ENCODE results near the gene LRRN4CL.
"Not testable (repeated sequence)": the region's sequence is repeated elsewhere in the genome, so short reads cannot be mapped to it uniquely, and the experiment has no call there.

The LRRN4CL gene

GRCh38 chr11:62709247-62710000 lies 20.1 kb upstream of the LRRN4CL start:
- peak; percentile 99 for DNase-seq

- peak; percentile 73 for DNase-seq
Observed at GRCh38 chr11:62708793-62709192, 19.5 kb upstream of the LRRN4CL start.

DNA sequence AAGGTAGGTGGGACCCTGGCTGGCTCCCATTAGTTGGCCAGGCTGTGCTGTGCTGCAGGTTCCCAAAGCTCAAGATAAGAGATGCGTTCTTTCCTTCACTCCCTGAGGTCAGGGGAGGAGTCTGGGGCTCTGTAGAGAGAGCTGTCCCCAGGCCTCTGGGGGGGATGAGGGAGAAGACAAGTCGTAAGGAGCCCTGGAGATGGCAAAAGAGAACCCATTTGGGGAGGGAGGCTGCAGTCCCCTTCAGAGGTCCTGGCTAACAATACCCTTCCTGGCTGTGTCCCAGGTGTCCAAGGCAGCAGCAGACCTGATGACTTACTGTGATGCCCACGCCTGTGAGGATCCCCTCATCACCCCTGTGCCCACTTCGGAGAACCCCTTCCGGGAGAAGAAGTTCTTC lies 19.1 kb upstream of the LRRN4CL start:
- DNase-seq = no peak

- peak; percentile 96 for DNase-seq
Observed at GRCh38 chr11:62707277-62707861, 18.0 kb upstream of the LRRN4CL start, which contains the start of the genes BSCL2 and GNG3. BSCL2 (minus strand) TSS chr11:62707424; CDS start chr11:62707195, 229 bp downstream. GNG3 (plus strand) TSS chr11:62707676; CDS start chr11:62708296, 620 bp downstream.

DNA sequence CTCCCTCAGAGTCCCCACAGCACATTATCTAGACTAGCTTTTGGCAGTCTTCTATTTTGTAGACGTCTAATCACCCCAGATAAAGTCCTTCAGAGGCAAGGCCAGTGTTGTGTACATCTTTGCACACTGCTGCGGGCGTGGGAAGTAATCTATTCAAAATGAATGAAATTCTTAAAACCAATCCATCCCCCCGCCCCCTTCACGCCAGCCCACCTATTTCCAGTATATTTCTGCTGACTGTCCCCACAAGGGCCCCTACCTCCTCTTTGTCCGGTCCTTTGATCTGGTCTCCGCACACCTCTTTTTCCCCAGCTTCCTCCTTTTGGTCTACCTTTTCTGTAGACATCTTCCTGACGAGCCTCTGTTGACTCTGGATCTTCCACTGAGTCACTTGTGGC lies 17.5 kb upstream of the LRRN4CL start:
- no peak for DNase-seq

- DNase-seq = peak; percentile 94
Observed at GRCh38 chr11:62705880-62706849, 16.8 kb upstream of the LRRN4CL start.

- peak; percentile 58 for DNase-seq
Observed at GRCh38 chr11:62705413-62705812, 16.1 kb upstream of the LRRN4CL start.

DNA sequence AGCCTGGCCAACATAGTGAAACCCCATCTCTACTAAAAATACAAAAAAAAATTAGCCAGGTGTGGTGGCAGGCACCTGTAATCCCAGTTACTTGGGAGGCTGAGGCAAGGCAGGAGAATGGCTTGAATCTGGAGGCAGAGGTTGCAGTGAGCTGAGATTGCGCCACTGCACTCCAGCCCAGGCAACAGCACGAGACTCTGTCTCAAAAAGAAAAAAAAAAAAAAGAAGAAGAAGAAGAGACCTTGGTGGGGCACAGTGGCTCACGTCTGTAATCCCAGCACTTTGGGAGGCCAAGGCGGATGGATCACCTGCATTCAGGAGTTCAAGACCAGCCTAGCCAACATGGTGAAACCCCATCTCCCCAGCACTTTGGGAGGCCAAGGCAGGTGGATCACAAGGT lies 14.6 kb upstream of the LRRN4CL start:
- not testable (repeated sequence) for DNase-seq

DNA sequence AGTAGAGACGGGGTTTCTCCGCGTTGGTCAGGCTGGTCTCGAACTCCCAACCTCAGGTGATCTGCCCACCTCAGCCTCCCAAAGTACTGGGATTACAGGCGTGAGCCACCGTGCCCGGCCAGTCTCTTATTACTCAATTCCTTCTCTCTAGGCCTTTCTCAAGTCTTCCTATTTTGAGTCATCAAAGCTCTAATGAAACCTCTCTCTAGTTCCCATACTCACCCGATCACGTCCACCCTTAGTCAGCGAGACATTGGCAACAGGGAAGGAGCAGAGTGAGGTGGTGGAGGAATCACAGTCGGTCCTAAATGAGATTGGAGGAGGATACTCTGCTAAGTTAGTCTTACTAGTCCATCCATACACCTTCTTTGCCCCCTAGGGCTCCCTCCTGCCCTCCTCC lies 12.9 kb upstream of the LRRN4CL start:
- DNase-seq = no peak

- peak; percentile 11 for DNase-seq
Observed at GRCh38 chr11:62694455-62695167, 5.3 kb upstream of the LRRN4CL start.

- not testable (repeated sequence) for DNase-seq
Observed at GRCh38 chr11:62693624-62694023, 4.3 kb upstream of the LRRN4CL start.

DNA sequence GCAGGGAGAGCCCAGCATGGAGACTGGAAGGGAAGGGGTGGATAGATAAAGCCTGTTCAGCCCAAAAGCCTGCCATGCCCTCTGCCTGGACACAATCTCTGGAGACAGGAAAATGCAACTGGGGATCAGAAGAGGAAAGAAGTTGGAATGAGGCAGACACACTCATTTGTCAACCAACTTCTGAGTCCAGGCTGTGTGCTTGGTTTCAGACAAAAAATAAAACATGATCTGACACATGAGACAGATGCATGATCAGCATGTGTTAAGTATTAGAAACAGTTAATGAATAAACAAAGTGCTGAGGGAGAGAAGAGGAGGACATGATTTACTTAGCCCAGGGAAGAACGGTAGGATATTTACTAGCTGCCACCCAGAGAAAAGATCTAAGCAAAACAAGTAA lies 839 bp downstream of the LRRN4CL start:
- DNase-seq = no peak

DNA sequence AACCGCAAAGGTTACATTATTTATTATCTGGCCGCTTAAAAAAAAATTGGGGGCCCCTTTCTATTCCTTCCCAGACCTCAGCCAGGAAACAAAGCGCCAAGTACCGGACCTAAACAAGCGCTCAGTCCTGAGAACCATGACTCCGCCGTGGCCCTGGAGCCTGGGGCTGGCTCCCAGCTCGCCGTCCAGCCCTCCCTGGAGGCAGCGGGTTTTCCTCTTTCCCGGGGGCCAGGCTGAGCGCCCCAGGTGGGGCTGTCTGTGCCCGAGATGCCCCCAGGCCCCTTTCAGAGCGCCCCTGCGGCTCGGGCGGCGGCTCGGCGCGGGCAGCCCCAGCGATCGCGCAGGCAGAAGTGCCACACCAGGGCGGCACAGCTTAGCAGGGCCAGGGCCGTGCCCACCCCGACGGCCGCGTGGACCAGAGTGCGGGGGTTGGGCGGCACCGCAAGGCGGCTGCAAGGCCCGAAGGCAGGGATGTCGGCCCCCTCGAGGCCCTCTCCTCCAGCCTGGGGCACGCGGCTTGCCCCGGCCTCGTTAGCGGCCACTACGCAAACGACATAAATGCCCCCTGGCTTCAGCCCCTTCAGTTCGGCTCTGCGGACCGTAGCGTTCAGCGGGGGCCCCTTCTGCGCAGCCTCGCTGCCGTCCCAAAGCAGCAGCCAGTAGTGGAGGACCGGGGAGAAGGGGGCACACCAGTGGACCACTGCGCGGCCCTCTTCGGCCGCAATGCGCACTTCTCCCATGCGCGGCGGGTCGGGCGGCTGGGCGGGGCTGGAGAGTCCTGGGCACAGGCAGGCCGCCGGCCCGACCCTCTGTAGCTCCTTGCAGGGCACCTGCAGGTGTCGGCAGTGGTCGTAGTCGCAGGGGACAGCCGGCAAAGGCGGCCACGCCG lies 1.6 kb downstream of the LRRN4CL start:
- no peak for DNase-seq

DNA sequence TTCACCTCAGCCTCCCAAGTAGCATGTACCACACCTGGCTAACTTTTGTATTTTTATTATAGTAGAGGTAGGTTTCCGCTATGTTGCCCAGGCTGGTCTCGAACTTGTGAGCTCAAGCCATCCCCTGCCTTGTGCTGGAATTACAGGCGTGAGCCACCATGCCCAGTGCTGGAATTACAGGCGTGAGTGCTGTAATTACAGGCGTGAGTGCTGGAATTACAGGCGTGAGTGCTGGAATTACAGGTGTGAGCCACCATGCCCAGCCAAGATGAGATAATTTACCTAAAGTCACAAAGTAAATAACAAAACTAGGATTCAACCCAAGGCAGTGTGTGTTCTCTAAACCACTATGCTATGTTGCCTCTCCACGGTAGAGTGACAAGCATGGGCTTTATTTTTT lies 6.8 kb downstream of the LRRN4CL start:
- no peak for DNase-seq

GRCh38 chr11:62680825-62681240 lies 8.5 kb downstream of the LRRN4CL start:
- DNase-seq = peak; percentile 6

GRCh38 chr11:62678770-62679696 lies 10.3 kb downstream of the LRRN4CL start, which contains the start of gene UBXN1:
UBXN1 (minus strand) TSS chr11:62679073; CDS start chr11:62678923, 150 bp downstream.
- peak; percentile 84 for DNase-seq

DNA sequence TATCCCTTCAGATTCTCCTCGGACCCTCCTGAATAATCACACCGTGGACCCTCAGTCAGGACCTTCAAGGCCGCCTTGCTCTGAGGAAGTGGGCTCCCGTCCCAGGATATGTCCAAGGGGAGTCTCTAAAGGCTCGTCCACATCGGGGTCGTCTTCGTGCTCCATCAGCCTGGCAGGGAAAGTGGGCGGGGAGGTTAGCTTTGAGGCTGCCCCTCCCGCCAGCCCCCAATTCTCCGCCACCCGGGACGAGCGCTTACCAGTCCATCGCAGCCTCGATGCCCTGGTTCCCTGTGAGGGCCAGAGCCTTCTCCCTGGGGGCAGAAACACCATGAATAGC lies 10.9 kb downstream of the LRRN4CL start:
- no peak for DNase-seq

- DNase-seq = no peak
Observed at GRCh38 chr11:62677714-62678113, 11.6 kb downstream of the LRRN4CL start.

GRCh38 chr11:62677156-62677555 lies 12.2 kb downstream of the LRRN4CL start:
- no peak for DNase-seq

DNA sequence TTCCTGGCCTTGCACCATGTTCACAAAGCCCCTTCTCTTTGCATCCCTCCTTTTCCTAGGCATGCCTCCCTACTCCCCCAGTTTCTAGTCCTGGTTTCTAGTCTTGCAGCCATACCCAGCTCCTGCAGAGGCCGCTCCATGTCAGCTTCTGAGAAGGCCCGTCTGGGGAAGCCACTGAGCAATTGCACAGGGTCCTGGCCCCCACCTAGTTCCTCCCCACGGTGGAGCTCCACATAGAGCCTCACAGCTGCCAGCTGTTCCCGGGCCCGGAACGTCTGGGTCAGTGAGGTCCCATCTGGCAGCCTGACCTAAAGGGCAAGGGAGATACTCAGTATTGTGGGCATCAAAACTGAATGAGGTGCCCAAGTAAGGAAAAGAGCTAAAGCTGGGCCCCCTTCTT lies 12.6 kb downstream of the LRRN4CL start:
- DNase-seq = no peak
